Measurements from ENCODE around the gene NPM3.

- no peak for TF ChIP-seq EP300 (IDR thresholded peaks at IDR 0.05)
- peak; percentile 13 for TF ChIP-seq POLR2A (IDR thresholded peaks at IDR 0.05; ENCODE audit: low read depth)
- TF ChIP-seq CTCF (IDR thresholded peaks at IDR 0.05): no peak
- TF ChIP-seq POLR2AphosphoS5 (IDR thresholded peaks at IDR 0.05): peak; percentile 81 to 92
These were observed 34.3 kb upstream of the NPM3 start for GRCh38 chr10:101817337-101818118.
